OCI-LY1 (cell line): ENCODE results near the gene STX18.

ENCODE experiments used
- CTCF ChIP-seq: fragments of 200-600 bp; sonication (generic), shearing (Covaris generic); IDR thresholded peaks from 2 replicates; pipeline ENCODE4 v1.5.1; 2017; ENCODE audit warnings: mild to moderate bottlenecking, antibody characterized with exemption, low read length, moderate library complexity, mixed read lengths
- EZH2 ChIP-seq: fragments of 200-600 bp; sonication (generic), shearing (Covaris generic); IDR thresholded peaks from 2 replicates; pipeline ENCODE4 v1.8.0; 2017; ENCODE audit warnings: borderline replicate concordance, mixed run types, mild to moderate bottlenecking, antibody characterized with exemption, low read length, moderate library complexity, mixed read lengths

- no peak for TF ChIP-seq CTCF
- TF ChIP-seq EZH2 = no peak
These were observed 156.0 kb downstream of the STX18 start for GRCh38 chr4:4385729-4386295.
